Psoas muscle (tissue), 8 donors: ENCODE data around the gene SORBS2. TPM values are rescaled to one million over a fixed set of nuclear protein-coding genes. Genes with fewer than 3 reads are reported as not detected.
A peak's percentile ranks its signal among the peaks of the same experiment; 100 is the strongest.

Source experiments
- ATAC-seq, 4 donors: fragments of 200-7000 bp; cut with Tn5 transposase; one replicate each; pipeline ENCODE4 v1.9.1; 2020; ENCODE audit warnings: moderate library complexity in 3 of 4, mild to moderate bottlenecking in 2 of 4
- DNase-seq, 2 donors: peaks; one replicate each; pipeline ENCODE4 v3.0.0-alpha.2; 2020
- H3K27ac ChIP-seq: fragments of 200-600 bp; one replicate; pipeline ENCODE4 v1.8.0; 2022
- H3K27me3 ChIP-seq, 3 donors: fragments of 200-600 bp in 1 of 3; one replicate each; pipeline versions ENCODE4 v1.6.1 to v1.8.0; 2013 to 2022; ENCODE audit warnings: low read length in 2 of 3, mild to moderate bottlenecking in 2 of 3, moderate library complexity in 1 of 3; ENCODE audit not compliant: insufficient read depth in 3 of 3
- H3K36me3 ChIP-seq, 2 donors: fragments of 200-600 bp in 1 of 2; one replicate each; pipeline versions ENCODE4 v1.6.1 to v1.8.0; 2013 to 2022; ENCODE audit warnings: low read depth in 1 of 2, mild to moderate bottlenecking in 1 of 2, moderate library complexity in 1 of 2; ENCODE audit not compliant: insufficient read depth in 1 of 2
- H3K4me1 ChIP-seq: fragments of 200-600 bp; one replicate; pipeline ENCODE4 v1.8.0; 2022
- H3K4me3 ChIP-seq: fragments of 200-600 bp; one replicate; pipeline ENCODE4 v1.8.0; 2022; ENCODE audit warnings: mild to moderate bottlenecking
- H3K9me3 ChIP-seq: fragments of 200-600 bp; one replicate; pipeline ENCODE4 v1.8.0; 2022
- CTCF ChIP-seq: fragments of 200-600 bp; IDR thresholded peaks from one replicate; pipeline ENCODE4 v1.8.0; 2022; ENCODE audit warnings: antibody characterized with exemption
- WGBS, 3 donors: extraction: QIAGEN DNeasy Blood & Tissue Kit; methylation state at CpG; one replicate each; pipeline versions ENCODE4 v1.1.6 to v1.1.7; 2013; 5-methylcytosine and 5-hydroxymethylcytosine counted together
- intact Hi-C, 2 donors: fragments of 100-400 bp; cut with DNase I; formaldehyde crosslinking; loops; one replicate each; pipeline versions ENCODE4 v1.11.0 to v1.14.2; 2022
- polyA plus RNA-seq, 3 donors: library from polyadenylated mRNA; stranded (reverse); fragments of 200-250 nt; gene quantifications; one replicate each; pipeline ENCODE4 v1.2.3, GENCODE V29; 2013
- total RNA-seq, 4 donors: library from RNA; stranded (reverse); fragmentation: NEBNext Ultra II Directional in 2 of 4; extraction: Animal tissue kit (Norgen Biotek cat#: 25700) in 2 of 4; gene quantifications; one replicate each; pipeline versions ENCODE4 v1.2.1 to v1.2.4, GENCODE V29; 2021 to 2023
- donor health status: healthy with polysubstance abuse.
- donor health status: DM: no; HTN: no; CAD: no; lungs with moderate emphysema.
- donor health status: Bipolar disorder and iron deficiency.
- donor health status: healthy.
- donor health status: DM: yes; HTN: yes; CAD: no.
- donor health status: DM: no; HTN: no; CAD: no.
- donor health status: DM: no; HTN: no; CAD: no.
- donor health status: DM: yes; HTN: yes; CAD: no.

Gene SORBS2
- total and polyA plus RNA-seq, 7 donors, result 2.5 to 30.4 (median 7.2) TPM

GRCh38 chr4:185849664-185850550, 37.9 kb upstream of the SORBS2 start:
- Histone ChIP-seq H3K9me3 (peaks cover 5% of the 10 kb centered on the region), H3K27me3 (no peaks in the 10 kb centered on the region), H3K4me3 (no peak overlapping the region), H3K4me1 (no peaks in the 10 kb centered on the region), H3K36me3 (no peaks in the 10 kb centered on the region), H3K27ac (no peak overlapping the region)
- ATAC-seq (no peak), DNase-seq (no peak)
- TF ChIP-seq CTCF, result no peak
- intact Hi-C loops, result no loop called here
- WGBS, 3 donors, result 69 to 83% (median 72%) methylated on average over 8 of the region's 8 CpGs

DNA sequence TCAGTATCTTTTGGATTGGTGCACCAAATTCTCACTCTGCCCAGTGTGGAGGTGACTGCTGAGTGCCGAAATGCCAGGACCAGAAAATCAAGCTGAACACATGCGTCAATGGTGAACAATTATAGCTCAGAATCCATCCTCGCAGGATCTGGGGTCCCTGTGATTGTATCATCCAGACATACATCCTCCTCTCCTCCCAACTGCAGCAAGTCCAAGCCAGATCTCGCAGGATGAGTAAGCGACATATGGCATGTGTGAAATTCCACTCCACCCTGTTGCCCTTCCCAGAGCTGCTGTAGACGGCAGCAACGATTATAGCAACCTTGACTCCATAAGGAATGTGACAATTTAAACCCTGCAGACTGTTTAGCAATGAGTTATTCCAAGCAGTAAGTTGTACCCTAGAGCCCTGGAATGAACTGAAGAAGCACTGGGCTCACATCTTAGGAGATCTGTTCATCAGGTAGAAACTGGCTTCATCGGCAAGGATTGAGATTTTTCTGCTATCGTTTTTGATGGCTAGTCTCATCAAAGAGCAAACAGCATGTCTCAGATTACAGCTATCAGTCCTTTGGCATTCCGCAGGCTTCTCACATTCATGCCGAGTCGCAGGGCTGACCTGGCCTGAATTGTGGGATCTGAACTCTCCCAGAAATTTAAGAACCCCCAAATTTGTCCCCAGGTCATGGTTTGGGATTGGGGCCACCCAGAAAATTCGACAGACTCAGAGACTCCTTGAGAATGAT, 35.5 kb upstream of the SORBS2 start:
- Histone ChIP-seq H3K36me3 (no peaks in the 10 kb centered on the region), H3K4me3 (no peak overlapping the region), H3K27ac (no peak overlapping the region), H3K9me3 (peaks cover 5% of the 10 kb centered on the region), H3K4me1 (no peaks in the 10 kb centered on the region), H3K27me3 (no peaks in the 10 kb centered on the region)
- TF ChIP-seq CTCF, result no peak
- WGBS, 3 donors, result 25 to 34% (median 28%) methylated on average over 13 of the region's 13 CpGs
- intact Hi-C loops, result no loop called here
- peak; percentile 19 to 92 (median 89) for ATAC-seq
- no peak for DNase-seq

DNA sequence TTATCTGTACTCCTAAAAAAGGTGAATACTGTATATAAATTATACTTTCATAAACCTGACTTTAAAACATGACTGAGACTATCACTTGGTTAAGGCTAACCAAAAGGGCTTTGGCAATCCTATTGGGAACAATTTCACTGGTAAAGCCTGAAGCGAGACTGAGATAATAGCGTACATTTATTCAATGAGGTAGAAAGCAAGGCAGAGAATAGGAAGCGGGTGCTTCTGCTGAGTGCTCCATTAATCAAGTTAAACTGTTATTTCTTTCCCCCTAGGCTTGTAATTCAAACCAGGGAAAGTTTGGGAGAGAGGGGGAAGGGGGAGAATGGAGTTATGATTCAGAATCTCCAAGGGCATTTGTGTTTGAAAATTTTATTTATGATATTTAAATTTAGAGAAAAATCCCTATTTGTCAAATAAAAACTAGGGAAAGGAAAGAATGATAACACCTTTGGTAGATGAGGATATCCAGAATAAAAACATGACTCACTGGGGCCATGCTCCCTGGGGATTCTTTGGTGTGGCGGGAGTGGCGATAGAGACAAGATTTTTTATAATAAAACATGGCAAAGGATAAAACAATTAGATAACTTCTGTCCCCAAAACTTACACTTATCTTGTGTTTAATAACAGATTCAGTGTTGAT, 34.6 kb upstream of the SORBS2 start:
- no peaks in the 10 kb centered on the region for H3K27me3 ChIP-seq
- no peak overlapping the region for H3K27ac ChIP-seq
- H3K4me3 ChIP-seq, result no peak overlapping the region
- no peaks in the 10 kb centered on the region for H3K4me1 ChIP-seq
- H3K36me3 ChIP-seq, result no peaks in the 10 kb centered on the region
- DNase-seq (no peak), ATAC-seq (peak in 1 of 4 donors; percentile 42)
- intact Hi-C loops, result no loop called here
- TF ChIP-seq CTCF, result no peak
- WGBS, 3 donors, result 81 to 87% (median 84%) methylated on average over 5 of the region's 5 CpGs
- H3K9me3 ChIP-seq, result peaks cover 5% of the 10 kb centered on the region

DNA sequence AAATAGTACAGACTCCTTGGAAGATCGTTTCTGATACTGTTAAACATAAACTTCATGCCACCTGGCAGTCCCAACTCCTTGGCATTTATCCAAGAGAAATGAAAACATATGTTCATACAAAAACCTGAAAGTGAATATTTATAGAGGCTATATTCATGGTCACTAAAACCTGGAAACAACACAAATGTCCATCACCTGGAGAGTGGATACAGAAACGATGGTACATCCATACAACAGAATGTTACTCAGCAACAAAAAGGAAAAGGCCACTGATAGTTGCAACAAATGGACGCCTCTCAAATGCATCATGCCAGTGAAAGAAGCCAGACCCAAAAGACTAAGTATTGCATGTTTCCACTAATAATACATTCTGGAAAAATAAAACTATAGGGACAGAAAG, 34.0 kb upstream of the SORBS2 start:
- intact Hi-C loops, result no loop called here
- no peak overlapping the region for H3K27ac ChIP-seq
- no peak for DNase-seq

More for the DNA sequence above, 34.0 kb upstream of the SORBS2 start:
- no peaks in the 10 kb centered on the region for H3K36me3 ChIP-seq
- no peak for TF ChIP-seq CTCF
- WGBS, 3 donors, result 76 to 84% (median 79%) methylated on average over 3 of the region's 3 CpGs
- ATAC-seq, result no peak
- H3K4me1 ChIP-seq, result no peaks in the 10 kb centered on the region
- no peaks in the 10 kb centered on the region for H3K27me3 ChIP-seq
- H3K4me3 ChIP-seq, result no peak overlapping the region
- H3K9me3 ChIP-seq, result peaks cover 5% of the 10 kb centered on the region
